OCI-LY1 (cell line): Measurements from ENCODE around the gene SPOPL.

Experiments used
- H2AFZ ChIP-seq: fragments of 200-600 bp; sonication (generic), shearing (Covaris generic); 2 replicates; pipeline ENCODE4 v1.6.0; 2014; ENCODE audit warnings: antibody characterized with exemption, mild to moderate bottlenecking, low read length
- H3F3A ChIP-seq: fragments of 200-600 bp; sonication (generic), shearing (Covaris generic); 2 replicates; pipeline ENCODE4 v1.6.0; 2014; ENCODE audit warnings: mild to moderate bottlenecking, antibody characterized with exemption, low read length, moderate library complexity; ENCODE audit not compliant: insufficient read depth
- H3K27ac ChIP-seq: fragments of 200-600 bp; sonication (generic); 2 replicates; pipeline ENCODE4 v1.5.1; 2014; ENCODE audit warnings: low read length, mixed run types, mild to moderate bottlenecking, low read depth; ENCODE audit not compliant: poor library complexity, severe bottlenecking
- H3K27me3 ChIP-seq: fragments of 200-600 bp; sonication (generic); 2 replicates; pipeline ENCODE4 v1.6.0; 2014; ENCODE audit warnings: antibody characterized with exemption, mild to moderate bottlenecking, low read length, moderate library complexity; ENCODE audit not compliant: insufficient read depth
- H3K36me3 ChIP-seq: fragments of 200-600 bp; sonication (generic); 2 replicates; pipeline ENCODE4 v1.6.1; 2014; ENCODE audit warnings: mild to moderate bottlenecking, antibody characterized with exemption, low read length, moderate library complexity, mixed read lengths; ENCODE audit not compliant: insufficient read depth
- H3K4me1 ChIP-seq: fragments of 200-600 bp; sonication (generic); 2 replicates; pipeline ENCODE4 v1.5.1; 2014; ENCODE audit warnings: mild to moderate bottlenecking, low read length, moderate library complexity; ENCODE audit not compliant: insufficient read depth, severe bottlenecking
- H3K4me2 ChIP-seq: fragments of 200-600 bp; sonication (generic), shearing (Covaris generic); 2 replicates; pipeline ENCODE4 v1.6.1; 2014; ENCODE audit warnings: low read length
- H3K4me3 ChIP-seq: fragments of 200-600 bp; sonication (generic); 2 replicates; pipeline ENCODE4 v1.5.1; 2014; ENCODE audit warnings: low read length, low read depth, mild to moderate bottlenecking, mixed read lengths; ENCODE audit not compliant: poor library complexity, severe bottlenecking
- H3K79me2 ChIP-seq: fragments of 200-600 bp; shearing (Covaris generic); 2 replicates; pipeline ENCODE4 v1.6.1; 2016; ENCODE audit warnings: mixed run types, low read length, mixed read lengths; ENCODE audit not compliant: insufficient read depth
- H3K9ac ChIP-seq: fragments of 200-600 bp; sonication (generic), shearing (Covaris generic); 2 replicates; pipeline ENCODE4 v1.6.1; 2014; ENCODE audit warnings: mild to moderate bottlenecking, low read length, mixed read lengths
- H3K9me2 ChIP-seq: fragments of 200-600 bp; sonication (generic), shearing (Covaris generic); 2 replicates; pipeline ENCODE4 v1.6.1; 2014; ENCODE audit warnings: low read depth, mild to moderate bottlenecking, low read length, mixed read lengths
- H3K9me3 ChIP-seq: fragments of 200-600 bp; shearing (Covaris generic); 2 replicates; pipeline ENCODE4 v1.6.1; 2014; ENCODE audit warnings: low read length, mixed read lengths
- H4K20me1 ChIP-seq: fragments of 200-600 bp; sonication (generic), shearing (Covaris generic); 2 replicates; pipeline ENCODE4 v1.6.0; 2016; ENCODE audit warnings: mild to moderate bottlenecking, low read length; ENCODE audit not compliant: insufficient read depth
- CTCF ChIP-seq: fragments of 200-600 bp; sonication (generic), shearing (Covaris generic); IDR thresholded peaks from 2 replicates; pipeline ENCODE4 v1.5.1; 2017; ENCODE audit warnings: mild to moderate bottlenecking, antibody characterized with exemption, low read length, moderate library complexity, mixed read lengths
- EZH2 ChIP-seq: fragments of 200-600 bp; sonication (generic), shearing (Covaris generic); IDR thresholded peaks from 2 replicates; pipeline ENCODE4 v1.8.0; 2017; ENCODE audit warnings: borderline replicate concordance, mixed run types, mild to moderate bottlenecking, antibody characterized with exemption, low read length, moderate library complexity, mixed read lengths

SPOPL gene

GRCh38 chr2:138550172-138550571 is 48.6 kb downstream of the SPOPL start:
- H3K36me3 ChIP-seq: peaks cover 42% of the 10 kb centered on the region
- no peak overlapping the region for H3K27ac ChIP-seq
- no peak overlapping the region for H3K4me2 ChIP-seq
- H3K27me3 ChIP-seq: no peaks in the 10 kb centered on the region
- H3K4me3 ChIP-seq: no peak overlapping the region
- no peaks in the 10 kb centered on the region for H3K4me1 ChIP-seq
- no peak for TF ChIP-seq EZH2
- TF ChIP-seq CTCF: no peak
- H3K9me3 ChIP-seq: no peaks in the 10 kb centered on the region
- H3K79me2 ChIP-seq: peaks cover 36% of the 10 kb centered on the region
- H4K20me1 ChIP-seq: no peaks in the 10 kb centered on the region
- no peak overlapping the region for H3K9ac ChIP-seq
- no peaks in the 10 kb centered on the region for H3F3A ChIP-seq
- H2AFZ ChIP-seq: no peak overlapping the region
- H3K9me2 ChIP-seq: no peaks in the 10 kb centered on the region

DNA sequence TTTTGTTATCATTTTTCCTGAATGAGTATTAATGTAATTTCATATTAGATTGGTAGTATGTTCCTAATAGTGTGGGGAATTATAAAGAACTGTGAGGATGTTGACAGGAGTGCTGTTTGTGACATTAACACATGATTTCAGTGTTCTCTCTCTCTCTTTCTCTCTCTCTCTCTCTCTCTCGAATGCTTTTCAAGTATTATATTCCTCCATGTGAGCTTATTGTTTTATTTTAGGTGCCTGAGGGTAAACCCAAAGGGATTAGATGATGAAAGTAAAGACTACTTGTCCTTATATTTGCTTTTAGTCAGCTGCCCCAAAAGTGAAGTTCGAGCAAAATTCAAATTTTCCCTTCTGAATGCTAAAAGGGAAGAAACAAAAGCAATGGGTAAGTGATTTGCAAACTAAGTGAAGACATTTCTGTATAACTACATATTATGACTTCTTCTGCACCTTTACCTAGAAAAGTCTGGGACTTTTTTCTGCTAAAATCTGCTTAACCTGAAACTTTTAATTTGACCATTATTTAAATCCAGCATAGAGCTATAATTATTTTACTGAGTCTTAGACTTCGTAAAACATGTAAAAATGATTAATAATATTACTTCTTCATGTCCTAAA is 49.2 kb downstream of the SPOPL start:
- Histone ChIP-seq H2AFZ (no peak overlapping the region), H3K4me2 (no peak overlapping the region), H3K27me3 (no peaks in the 10 kb centered on the region), H3K9ac (no peak overlapping the region), H4K20me1 (no peaks in the 10 kb centered on the region), H3K4me1 (no peaks in the 10 kb centered on the region), H3K4me3 (no peak overlapping the region), H3K36me3 (peaks cover 48% of the 10 kb centered on the region), H3K9me3 (no peaks in the 10 kb centered on the region), H3K79me2 (peaks cover 34% of the 10 kb centered on the region), H3K27ac (no peak overlapping the region), H3K9me2 (no peaks in the 10 kb centered on the region), H3F3A (no peaks in the 10 kb centered on the region)
- no peak for TF ChIP-seq CTCF
- no peak for TF ChIP-seq EZH2

GRCh38 chr2:138554123-138554522 is 52.6 kb downstream of the SPOPL start:
- Histone ChIP-seq H3K36me3 (peaks cover 64% of the 10 kb centered on the region), H3K9me3 (no peaks in the 10 kb centered on the region), H3K27ac (no peak overlapping the region), H3K4me1 (no peaks in the 10 kb centered on the region), H3K9me2 (no peaks in the 10 kb centered on the region), H3K27me3 (no peaks in the 10 kb centered on the region), H3K4me2 (no peak overlapping the region), H3F3A (no peaks in the 10 kb centered on the region), H3K79me2 (0 out of 2 replicates have a peak, but pooled peaks cover 7% of the 10 kb centered on the region), H2AFZ (no peak overlapping the region), H4K20me1 (no peaks in the 10 kb centered on the region), H3K9ac (no peak overlapping the region), H3K4me3 (no peak overlapping the region)
- no peak for TF ChIP-seq CTCF
- TF ChIP-seq EZH2: no peak
